HL-60 (cell line): ENCODE measurements around the gene GON4L.

Source experiments
- GABPA ChIP-seq: IDR thresholded peaks from 2 replicates; pipeline ENCODE4 v1.6.1; 2012; ENCODE audit warnings: low read depth
- TF ChIP-seq, protein P1 (sequence below): IDR thresholded peaks from one replicate; pipeline ENCODE4 v1.5.1; 2011; ENCODE audit warnings: low read length, control low read depth, inconsistent platforms; ENCODE audit not compliant: insufficient read depth
- TF ChIP-seq, protein P2 (sequence below): IDR thresholded peaks from 2 replicates; pipeline ENCODE4 v1.6.1; 2012; ENCODE audit warnings: low read depth; ENCODE audit not compliant: insufficient replicate concordance

DNA sequence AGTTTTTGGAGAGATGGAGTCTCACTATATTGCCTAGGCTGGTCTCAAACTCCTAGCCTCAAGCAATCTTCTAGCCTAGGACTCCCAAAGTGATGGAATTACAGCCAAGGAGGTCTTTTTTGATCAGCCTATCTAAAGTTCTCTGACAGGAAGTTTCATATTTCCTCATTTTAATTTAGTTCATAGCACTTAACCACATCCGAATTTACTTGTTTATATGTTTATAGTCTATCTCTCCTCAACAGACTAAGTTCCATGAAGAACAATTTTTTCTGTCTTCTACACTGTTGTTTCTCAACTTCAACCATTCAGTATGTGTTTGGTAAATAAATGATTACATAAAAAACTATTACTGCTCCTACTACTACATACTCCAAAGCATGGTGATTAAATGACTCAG is 47.9 kb downstream of the GON4L start:
- TF ChIP-seq, protein P1, sequence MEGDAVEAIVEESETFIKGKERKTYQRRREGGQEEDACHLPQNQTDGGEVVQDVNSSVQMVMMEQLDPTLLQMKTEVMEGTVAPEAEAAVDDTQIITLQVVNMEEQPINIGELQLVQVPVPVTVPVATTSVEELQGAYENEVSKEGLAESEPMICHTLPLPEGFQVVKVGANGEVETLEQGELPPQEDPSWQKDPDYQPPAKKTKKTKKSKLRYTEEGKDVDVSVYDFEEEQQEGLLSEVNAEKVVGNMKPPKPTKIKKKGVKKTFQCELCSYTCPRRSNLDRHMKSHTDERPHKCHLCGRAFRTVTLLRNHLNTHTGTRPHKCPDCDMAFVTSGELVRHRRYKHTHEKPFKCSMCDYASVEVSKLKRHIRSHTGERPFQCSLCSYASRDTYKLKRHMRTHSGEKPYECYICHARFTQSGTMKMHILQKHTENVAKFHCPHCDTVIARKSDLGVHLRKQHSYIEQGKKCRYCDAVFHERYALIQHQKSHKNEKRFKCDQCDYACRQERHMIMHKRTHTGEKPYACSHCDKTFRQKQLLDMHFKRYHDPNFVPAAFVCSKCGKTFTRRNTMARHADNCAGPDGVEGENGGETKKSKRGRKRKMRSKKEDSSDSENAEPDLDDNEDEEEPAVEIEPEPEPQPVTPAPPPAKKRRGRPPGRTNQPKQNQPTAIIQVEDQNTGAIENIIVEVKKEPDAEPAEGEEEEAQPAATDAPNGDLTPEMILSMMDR: no peak
- TF ChIP-seq, protein P2, sequence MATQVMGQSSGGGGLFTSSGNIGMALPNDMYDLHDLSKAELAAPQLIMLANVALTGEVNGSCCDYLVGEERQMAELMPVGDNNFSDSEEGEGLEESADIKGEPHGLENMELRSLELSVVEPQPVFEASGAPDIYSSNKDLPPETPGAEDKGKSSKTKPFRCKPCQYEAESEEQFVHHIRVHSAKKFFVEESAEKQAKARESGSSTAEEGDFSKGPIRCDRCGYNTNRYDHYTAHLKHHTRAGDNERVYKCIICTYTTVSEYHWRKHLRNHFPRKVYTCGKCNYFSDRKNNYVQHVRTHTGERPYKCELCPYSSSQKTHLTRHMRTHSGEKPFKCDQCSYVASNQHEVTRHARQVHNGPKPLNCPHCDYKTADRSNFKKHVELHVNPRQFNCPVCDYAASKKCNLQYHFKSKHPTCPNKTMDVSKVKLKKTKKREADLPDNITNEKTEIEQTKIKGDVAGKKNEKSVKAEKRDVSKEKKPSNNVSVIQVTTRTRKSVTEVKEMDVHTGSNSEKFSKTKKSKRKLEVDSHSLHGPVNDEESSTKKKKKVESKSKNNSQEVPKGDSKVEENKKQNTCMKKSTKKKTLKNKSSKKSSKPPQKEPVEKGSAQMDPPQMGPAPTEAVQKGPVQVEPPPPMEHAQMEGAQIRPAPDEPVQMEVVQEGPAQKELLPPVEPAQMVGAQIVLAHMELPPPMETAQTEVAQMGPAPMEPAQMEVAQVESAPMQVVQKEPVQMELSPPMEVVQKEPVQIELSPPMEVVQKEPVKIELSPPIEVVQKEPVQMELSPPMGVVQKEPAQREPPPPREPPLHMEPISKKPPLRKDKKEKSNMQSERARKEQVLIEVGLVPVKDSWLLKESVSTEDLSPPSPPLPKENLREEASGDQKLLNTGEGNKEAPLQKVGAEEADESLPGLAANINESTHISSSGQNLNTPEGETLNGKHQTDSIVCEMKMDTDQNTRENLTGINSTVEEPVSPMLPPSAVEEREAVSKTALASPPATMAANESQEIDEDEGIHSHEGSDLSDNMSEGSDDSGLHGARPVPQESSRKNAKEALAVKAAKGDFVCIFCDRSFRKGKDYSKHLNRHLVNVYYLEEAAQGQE: no peak
- TF ChIP-seq GABPA: no peak
